Smooth muscle cell (in vitro differentiated cells): ENCODE data around the gene LAPTM5. TPM values are rescaled to one million over a fixed set of nuclear protein-coding genes. Genes with fewer than 3 reads are reported as not detected.

ENCODE experiments used
- DNase-seq: peaks from one replicate; lab custom pipeline; 2025; ENCODE audit not compliant: unreplicated experiment; lab: John Stamatoyannopoulos, UW
- H2AFZ ChIP-seq: fragments of 200-600 bp; sonication (generic); 2 replicates; pipeline ENCODE4 v1.6.0; 2016; ENCODE audit warnings: antibody characterized with exemption, low read depth, mild to moderate bottlenecking
- H3F3A ChIP-seq: fragments of 200-600 bp; sonication (generic); 2 replicates; pipeline ENCODE4 v1.6.0; 2017; ENCODE audit warnings: antibody characterized with exemption, low read depth
- H3K27ac ChIP-seq: fragments of 200-600 bp; sonication (generic); 2 replicates; pipeline ENCODE4 v1.5.1; 2016; ENCODE audit warnings: low read depth, mild to moderate bottlenecking
- H3K27me3 ChIP-seq: fragments of 200-600 bp; sonication (generic); 2 replicates; pipeline ENCODE4 v1.6.1; 2016; ENCODE audit warnings: low read depth, mild to moderate bottlenecking
- H3K36me3 ChIP-seq: fragments of 200-600 bp; sonication (generic); 2 replicates; pipeline ENCODE4 v1.5.1; 2016; ENCODE audit warnings: low read depth
- H3K4me1 ChIP-seq: fragments of 200-600 bp; sonication (generic); 2 replicates; pipeline ENCODE4 v1.5.1; 2016; ENCODE audit warnings: low read depth
- H3K4me2 ChIP-seq: fragments of 200-600 bp; sonication (generic); 2 replicates; pipeline ENCODE4 v1.6.0; 2016; ENCODE audit warnings: mild to moderate bottlenecking
- H3K4me3 ChIP-seq: fragments of 200-600 bp; sonication (generic); 2 replicates; pipeline ENCODE4 v1.5.1; 2016; ENCODE audit warnings: mild to moderate bottlenecking
- H3K79me2 ChIP-seq: fragments of 200-600 bp; sonication (generic); 2 replicates; pipeline ENCODE4 v1.6.0; 2016; ENCODE audit warnings: low read depth, mild to moderate bottlenecking
- H3K9ac ChIP-seq: fragments of 200-600 bp; sonication (generic); 2 replicates; pipeline ENCODE4 v1.6.0; 2016; ENCODE audit warnings: low read depth
- H3K9me3 ChIP-seq: fragments of 200-600 bp; sonication (generic); replicated peaks from 2 replicates; pipeline ENCODE4 v1.5.1; 2016; ENCODE audit warnings: low read depth
- H4K20me1 ChIP-seq: fragments of 200-600 bp; sonication (generic); 2 replicates; pipeline ENCODE4 v1.6.0; 2016; ENCODE audit warnings: low read depth
- CTCF ChIP-seq: fragments of 200-600 bp; sonication (generic); IDR thresholded peaks from 2 replicates; pipeline ENCODE4 v1.5.1; 2017; ENCODE audit warnings: borderline replicate concordance, mild to moderate bottlenecking, antibody characterized with exemption; ENCODE audit not compliant: insufficient read depth, poor library complexity, severe bottlenecking
- WGBS: methylation state at CpG from one replicate; pipeline ENCODE4 v1.1.7; 2016; ENCODE audit warnings: low lambda C conversion rate; 5-methylcytosine and 5-hydroxymethylcytosine counted together
- polyA plus RNA-seq: library from polyadenylated mRNA; unstranded; fragments of >200 nt; fragmentation: Nextera tagmentation; extraction: Ambion mirVana; gene quantifications from 2 replicates; pipeline ENCODE4 v1.2.1, GENCODE V29; 2016
- total RNA-seq: library from RNA; depleted of rRNA; stranded (reverse); fragments of >200 nt; gene quantifications from 2 replicates; pipeline ENCODE4 v1.2.3, GENCODE V29; 2014

The LAPTM5 gene
- total and polyA plus RNA-seq, 2 experiments from 2014 or later: 0.63 to 1.4 TPM

GRCh38 chr1:30751830-30752650 lies 5.5 kb downstream of the LAPTM5 start:
- Histone ChIP-seq H3K4me3 (no peak overlapping the region), H3K27ac (no peak overlapping the region), H3K9ac (no peak overlapping the region), H3K4me2 (no peak overlapping the region), H4K20me1 (peaks cover 3% of the 10 kb centered on the region), H3F3A (peaks cover 9% of the 10 kb centered on the region), H3K79me2 (no peaks in the 10 kb centered on the region), H3K4me1 (peaks cover 11% of the 10 kb centered on the region), H3K9me3 (no peaks in the 10 kb centered on the region), H3K27me3 (no peaks in the 10 kb centered on the region), H2AFZ (no peak overlapping the region), H3K36me3 (no peaks in the 10 kb centered on the region)
- no peak for TF ChIP-seq CTCF
- 88% methylated on average over 8 of the region's 8 CpGs for WGBS
- no peak for DNase-seq

GRCh38 chr1:30750731-30751291 lies 6.8 kb downstream of the LAPTM5 start:
- Histone ChIP-seq H3K27ac (no peak overlapping the region), H3K4me2 (no peak overlapping the region), H3K4me3 (no peak overlapping the region), H3K36me3 (no peaks in the 10 kb centered on the region), H3F3A (no peaks in the 10 kb centered on the region), H4K20me1 (no peaks in the 10 kb centered on the region), H2AFZ (no peak overlapping the region), H3K9ac (no peak overlapping the region), H3K79me2 (no peaks in the 10 kb centered on the region), H3K9me3 (no peaks in the 10 kb centered on the region), H3K4me1 (peaks cover 11% of the 10 kb centered on the region), H3K27me3 (no peaks in the 10 kb centered on the region)
- 87% methylated on average over 10 of the region's 10 CpGs for WGBS
- DNase-seq: no peak
- no peak for TF ChIP-seq CTCF

- Histone ChIP-seq H4K20me1 (no peaks in the 10 kb centered on the region), H3K27me3 (no peaks in the 10 kb centered on the region), H3K27ac (no peak overlapping the region), H3K4me2 (no peak overlapping the region), H3K4me3 (no peak overlapping the region), H3K36me3 (no peaks in the 10 kb centered on the region), H3K4me1 (peaks cover 11% of the 10 kb centered on the region), H3F3A (no peaks in the 10 kb centered on the region), H2AFZ (no peak overlapping the region), H3K9me3 (no peaks in the 10 kb centered on the region), H3K79me2 (no peaks in the 10 kb centered on the region), H3K9ac (no peak overlapping the region)
- TF ChIP-seq CTCF: no peak
- 91% methylated on average over 23 of the region's 23 CpGs for WGBS
- no peak for DNase-seq
These were observed 7.6 kb downstream of the LAPTM5 start for GRCh38 chr1:30749691-30750583.
